Smooth muscle cell (in vitro differentiated cells): ENCODE measurements around the gene REM2. TPM values are rescaled to one million over a fixed set of nuclear protein-coding genes. Genes with fewer than 3 reads are reported as not detected.

Experiments
- DNase-seq: peaks from one replicate; lab custom pipeline; 2025; ENCODE audit not compliant: unreplicated experiment; lab: John Stamatoyannopoulos, UW
- H2AFZ ChIP-seq: fragments of 200-600 bp; sonication (generic); 2 replicates; pipeline ENCODE4 v1.6.0; 2016; ENCODE audit warnings: antibody characterized with exemption, low read depth, mild to moderate bottlenecking
- H3F3A ChIP-seq: fragments of 200-600 bp; sonication (generic); 2 replicates; pipeline ENCODE4 v1.6.0; 2017; ENCODE audit warnings: antibody characterized with exemption, low read depth
- H3K27ac ChIP-seq: fragments of 200-600 bp; sonication (generic); 2 replicates; pipeline ENCODE4 v1.5.1; 2016; ENCODE audit warnings: low read depth, mild to moderate bottlenecking
- H3K27me3 ChIP-seq: fragments of 200-600 bp; sonication (generic); 2 replicates; pipeline ENCODE4 v1.6.1; 2016; ENCODE audit warnings: low read depth, mild to moderate bottlenecking
- H3K36me3 ChIP-seq: fragments of 200-600 bp; sonication (generic); 2 replicates; pipeline ENCODE4 v1.5.1; 2016; ENCODE audit warnings: low read depth
- H3K4me1 ChIP-seq: fragments of 200-600 bp; sonication (generic); 2 replicates; pipeline ENCODE4 v1.5.1; 2016; ENCODE audit warnings: low read depth
- H3K4me2 ChIP-seq: fragments of 200-600 bp; sonication (generic); 2 replicates; pipeline ENCODE4 v1.6.0; 2016; ENCODE audit warnings: mild to moderate bottlenecking
- H3K4me3 ChIP-seq: fragments of 200-600 bp; sonication (generic); 2 replicates; pipeline ENCODE4 v1.5.1; 2016; ENCODE audit warnings: mild to moderate bottlenecking
- H3K79me2 ChIP-seq: fragments of 200-600 bp; sonication (generic); 2 replicates; pipeline ENCODE4 v1.6.0; 2016; ENCODE audit warnings: low read depth, mild to moderate bottlenecking
- H3K9ac ChIP-seq: fragments of 200-600 bp; sonication (generic); 2 replicates; pipeline ENCODE4 v1.6.0; 2016; ENCODE audit warnings: low read depth
- H3K9me3 ChIP-seq: fragments of 200-600 bp; sonication (generic); replicated peaks from 2 replicates; pipeline ENCODE4 v1.5.1; 2016; ENCODE audit warnings: low read depth
- H4K20me1 ChIP-seq: fragments of 200-600 bp; sonication (generic); 2 replicates; pipeline ENCODE4 v1.6.0; 2016; ENCODE audit warnings: low read depth
- WGBS: methylation state at CpG from one replicate; pipeline ENCODE4 v1.1.7; 2016; ENCODE audit warnings: low lambda C conversion rate; 5-methylcytosine and 5-hydroxymethylcytosine counted together
- polyA plus RNA-seq: library from polyadenylated mRNA; unstranded; fragments of >200 nt; fragmentation: Nextera tagmentation; extraction: Ambion mirVana; gene quantifications from 2 replicates; pipeline ENCODE4 v1.2.1, GENCODE V29; 2016
- total RNA-seq: library from RNA; depleted of rRNA; stranded (reverse); fragments of >200 nt; gene quantifications from 2 replicates; pipeline ENCODE4 v1.2.3, GENCODE V29; 2014
- TF ChIP-seq, protein P1 (sequence below): fragments of 200-600 bp; sonication (generic); IDR thresholded peaks from 2 replicates; pipeline ENCODE4 v1.5.1; 2017; ENCODE audit warnings: borderline replicate concordance, mild to moderate bottlenecking, antibody characterized with exemption; ENCODE audit not compliant: insufficient read depth, poor library complexity, severe bottlenecking

Gene REM2
- total and polyA plus RNA-seq, 2 experiments from 2014 or later: 1.6 to 2.6 TPM

DNA sequence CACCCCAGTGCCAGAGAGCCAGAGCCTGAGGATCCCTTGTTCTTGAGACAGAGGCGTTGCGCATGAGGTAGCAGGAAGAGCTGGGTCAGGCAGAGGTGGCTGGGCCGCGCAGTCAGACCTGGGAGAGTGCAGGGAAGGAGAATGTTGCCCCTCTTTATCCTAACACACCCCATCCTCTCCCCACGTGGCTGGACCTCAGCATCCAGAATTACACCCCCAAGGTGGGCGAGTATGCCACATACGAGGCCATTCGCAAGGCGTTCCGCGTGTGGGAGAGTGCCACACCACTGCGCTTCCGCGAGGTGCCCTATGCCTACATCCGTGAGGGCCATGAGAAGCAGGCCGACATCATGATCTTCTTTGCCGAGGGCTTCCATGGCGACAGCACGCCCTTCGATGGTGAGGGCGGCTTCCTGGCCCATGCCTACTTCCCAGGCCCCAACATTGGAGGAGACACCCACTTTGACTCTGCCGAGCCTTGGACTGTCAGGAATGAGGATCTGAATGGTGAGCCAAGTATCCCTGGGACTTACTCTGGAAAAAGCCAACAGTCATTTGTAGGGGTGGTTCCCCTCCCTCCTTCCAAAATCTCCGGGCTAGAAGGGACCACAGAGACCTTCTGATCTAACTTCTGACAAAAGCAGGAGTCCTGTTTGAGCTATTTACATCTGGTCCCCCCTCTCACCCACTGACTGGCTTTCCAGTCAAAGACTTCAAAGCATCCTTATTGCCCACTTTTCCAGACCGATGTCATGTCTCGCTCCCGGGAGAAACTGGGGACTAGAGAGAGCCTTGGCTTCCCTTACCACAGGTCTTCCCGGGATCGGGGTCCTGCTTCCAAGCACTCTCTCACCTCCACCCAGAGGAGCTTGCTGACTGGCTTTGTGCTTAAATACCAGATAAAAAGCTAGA, 40.6 kb upstream of the REM2 start:
- no peak overlapping the region for H3K4me2 ChIP-seq
- H3K4me3 ChIP-seq: no peak overlapping the region
- H4K20me1 ChIP-seq: peaks cover 67% of the 10 kb centered on the region
- H2AFZ ChIP-seq: no peak overlapping the region
- no peaks in the 10 kb centered on the region for H3K4me1 ChIP-seq
- H3F3A ChIP-seq: peaks cover 51% of the 10 kb centered on the region
- H3K9ac ChIP-seq: no peak overlapping the region
- H3K36me3 ChIP-seq: no peaks in the 10 kb centered on the region
- 95% methylated on average over 28 of the region's 28 CpGs for WGBS
- H3K79me2 ChIP-seq: peaks cover 72% of the 10 kb centered on the region
- H3K9me3 ChIP-seq: no peaks in the 10 kb centered on the region
- peak overlapping the region; percentile 87 for H3K27ac ChIP-seq
- TF ChIP-seq, protein P1, sequence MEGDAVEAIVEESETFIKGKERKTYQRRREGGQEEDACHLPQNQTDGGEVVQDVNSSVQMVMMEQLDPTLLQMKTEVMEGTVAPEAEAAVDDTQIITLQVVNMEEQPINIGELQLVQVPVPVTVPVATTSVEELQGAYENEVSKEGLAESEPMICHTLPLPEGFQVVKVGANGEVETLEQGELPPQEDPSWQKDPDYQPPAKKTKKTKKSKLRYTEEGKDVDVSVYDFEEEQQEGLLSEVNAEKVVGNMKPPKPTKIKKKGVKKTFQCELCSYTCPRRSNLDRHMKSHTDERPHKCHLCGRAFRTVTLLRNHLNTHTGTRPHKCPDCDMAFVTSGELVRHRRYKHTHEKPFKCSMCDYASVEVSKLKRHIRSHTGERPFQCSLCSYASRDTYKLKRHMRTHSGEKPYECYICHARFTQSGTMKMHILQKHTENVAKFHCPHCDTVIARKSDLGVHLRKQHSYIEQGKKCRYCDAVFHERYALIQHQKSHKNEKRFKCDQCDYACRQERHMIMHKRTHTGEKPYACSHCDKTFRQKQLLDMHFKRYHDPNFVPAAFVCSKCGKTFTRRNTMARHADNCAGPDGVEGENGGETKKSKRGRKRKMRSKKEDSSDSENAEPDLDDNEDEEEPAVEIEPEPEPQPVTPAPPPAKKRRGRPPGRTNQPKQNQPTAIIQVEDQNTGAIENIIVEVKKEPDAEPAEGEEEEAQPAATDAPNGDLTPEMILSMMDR: no peak
- no peak for DNase-seq
- H3K27me3 ChIP-seq: no peaks in the 10 kb centered on the region

DNA sequence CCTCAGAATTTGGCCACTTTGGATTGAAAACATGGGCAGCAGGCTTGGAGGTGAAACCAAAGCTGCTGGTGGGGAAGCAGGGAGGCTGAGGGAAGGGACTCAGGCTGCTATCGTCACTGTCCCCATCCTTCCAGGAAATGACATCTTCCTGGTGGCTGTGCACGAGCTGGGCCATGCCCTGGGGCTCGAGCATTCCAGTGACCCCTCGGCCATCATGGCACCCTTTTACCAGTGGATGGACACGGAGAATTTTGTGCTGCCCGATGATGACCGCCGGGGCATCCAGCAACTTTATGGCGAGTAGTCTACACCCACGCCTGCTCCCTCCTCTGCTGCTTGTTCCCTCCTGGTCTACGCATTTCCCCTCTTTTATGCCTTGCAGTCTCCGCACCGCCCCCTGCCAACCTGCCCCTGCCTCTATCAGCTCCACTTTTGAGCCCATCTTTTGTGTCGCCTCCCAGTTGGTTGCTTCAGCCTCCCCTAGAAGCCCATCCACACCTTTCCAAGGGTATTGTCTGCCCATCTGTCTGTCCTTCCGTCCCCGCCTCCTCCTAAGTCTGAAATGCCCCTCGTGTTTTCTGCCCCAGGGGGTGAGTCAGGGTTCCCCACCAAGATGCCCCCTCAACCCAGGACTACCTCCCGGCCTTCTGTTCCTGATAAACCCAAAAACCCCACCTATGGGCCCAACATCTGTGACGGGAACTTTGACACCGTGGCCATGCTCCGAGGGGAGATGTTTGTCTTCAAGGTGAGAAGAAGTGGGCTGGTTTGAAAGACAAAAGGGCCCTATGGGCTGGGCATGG, 39.7 kb upstream of the REM2 start:
- Histone ChIP-seq H2AFZ (no peak overlapping the region), H3K36me3 (no peaks in the 10 kb centered on the region), H3K4me3 (no peak overlapping the region), H3K27ac (peak overlapping the region; percentile 87), H4K20me1 (peaks cover 65% of the 10 kb centered on the region), H3K9me3 (no peaks in the 10 kb centered on the region), H3K4me1 (peaks cover 9% of the 10 kb centered on the region), H3K4me2 (no peak overlapping the region), H3K9ac (no peak overlapping the region), H3K27me3 (no peaks in the 10 kb centered on the region), H3F3A (peaks cover 54% of the 10 kb centered on the region), H3K79me2 (peaks cover 64% of the 10 kb centered on the region)
- TF ChIP-seq, protein P1: no peak
- 93% methylated on average over 21 of the region's 21 CpGs for WGBS
- DNase-seq: no peak

DNA sequence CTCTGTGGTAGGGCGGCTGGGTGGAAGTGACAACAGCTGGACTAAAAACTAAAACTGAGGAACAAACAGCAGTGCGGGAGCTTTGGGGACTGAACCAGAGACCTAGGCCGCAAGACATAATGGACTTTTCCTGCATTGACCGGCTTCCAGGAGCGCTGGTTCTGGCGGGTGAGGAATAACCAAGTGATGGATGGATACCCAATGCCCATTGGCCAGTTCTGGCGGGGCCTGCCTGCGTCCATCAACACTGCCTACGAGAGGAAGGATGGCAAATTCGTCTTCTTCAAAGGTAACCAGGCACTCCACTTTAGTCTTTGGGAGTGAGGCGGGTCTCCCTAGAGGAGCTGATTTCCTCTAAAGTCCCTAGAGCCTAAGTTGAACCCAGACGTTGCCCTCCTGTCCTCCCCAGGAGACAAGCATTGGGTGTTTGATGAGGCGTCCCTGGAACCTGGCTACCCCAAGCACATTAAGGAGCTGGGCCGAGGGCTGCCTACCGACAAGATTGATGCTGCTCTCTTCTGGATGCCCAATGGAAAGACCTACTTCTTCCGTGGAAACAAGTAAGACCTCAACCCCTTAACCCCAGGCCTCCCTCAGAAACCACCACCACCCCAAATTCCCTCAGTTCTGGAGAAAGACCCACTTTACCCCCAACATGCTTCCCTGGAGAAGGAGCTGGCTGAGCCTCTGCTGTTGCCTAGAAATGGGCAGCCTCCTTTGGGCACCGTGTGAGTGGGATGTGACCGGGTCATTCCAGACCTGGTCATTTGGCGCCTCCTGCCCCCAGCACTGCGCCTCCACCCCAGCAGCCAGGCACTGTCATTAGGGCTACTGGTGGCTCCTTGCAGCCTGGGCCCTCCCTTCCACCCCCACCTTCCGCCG, 38.6 kb upstream of the REM2 start:
- WGBS: 96% methylated on average over 19 of the region's 22 CpGs
- peaks cover 52% of the 10 kb centered on the region for H3K79me2 ChIP-seq
- peaks cover 20% of the 10 kb centered on the region for H3K4me1 ChIP-seq

More for the DNA sequence above, 38.6 kb upstream of the REM2 start:
- Histone ChIP-seq H3F3A (peaks cover 54% of the 10 kb centered on the region), H3K4me3 (no peak overlapping the region), H3K27ac (peak overlapping the region; percentile 100), H2AFZ (no peak overlapping the region), H4K20me1 (peaks cover 54% of the 10 kb centered on the region), H3K9me3 (no peaks in the 10 kb centered on the region), H3K36me3 (no peaks in the 10 kb centered on the region), H3K4me2 (no peak overlapping the region), H3K27me3 (no peaks in the 10 kb centered on the region), H3K9ac (no peak overlapping the region)
- DNase-seq: no peak
- TF ChIP-seq, protein P1: no peak
